Naive thymus-derived CD8-positive, alpha-beta T cell (primary cell): ENCODE measurements around the gene PLEKHA5. TPM values are rescaled to one million over a fixed set of nuclear protein-coding genes. Genes with fewer than 3 reads are reported as not detected.
A peak's percentile ranks its signal among the peaks of the same experiment; 100 is the strongest.
"Not testable (repeated sequence)": the region's sequence is repeated elsewhere in the genome, so short reads cannot be mapped to it uniquely, and the experiment has no call there.

ENCODE experiments used
- ATAC-seq, 2 donors: fragments of 150-1000 bp; cut with Tn5 transposase in 1 of 2; sonication (Bioruptor Pico), chemical (Tn5 transposase) in 1 of 2; 1 replicate in 1 of 2; 2 replicates in 1 of 2; pipeline ENCODE4 v1.10.0; 2021; ENCODE audit warnings: mild to moderate bottlenecking in 2 of 2, moderate library complexity in 2 of 2
- POLR2A ChIA-PET: fragments of 350-600 bp; sonication (Branson Sonifier 250); formaldehyde crosslinking; loops from one replicate; lab custom pipeline; 2021; ENCODE audit warnings: antibody characterized with exemption; lab: Charles Lee
- DNase-seq, 10 donors: peaks; one replicate each; pipeline versions ENCODE4 v3.0.0 to v3.0.0-alpha.2; 2020 to 2022
- H3K27ac Mint-ChIP-seq, 10 donors: one replicate each; pipeline ENCODE4 v1.8.0; 2020 to 2022; ENCODE audit warnings: mild to moderate bottlenecking in 10 of 10, mixed read lengths in 10 of 10, moderate library complexity in 4 of 10, inconsistent platforms in 1 of 10
- H3K27me3 Mint-ChIP-seq, 5 donors: one replicate each; pipeline ENCODE4 v1.8.0; 2021 to 2022; ENCODE audit warnings: mixed read lengths in 5 of 5
- H3K36me3 Mint-ChIP-seq, 3 donors: one replicate each; pipeline ENCODE4 v1.8.0; 2020 to 2022; ENCODE audit warnings: mixed read lengths in 3 of 3, mild to moderate bottlenecking in 2 of 3, inconsistent platforms in 1 of 3
- H3K4me1 Mint-ChIP-seq, 4 donors: one replicate each; pipeline ENCODE4 v1.8.0; 2021 to 2022; ENCODE audit warnings: mixed read lengths in 4 of 4
- H3K4me3 Mint-ChIP-seq, 10 donors: one replicate each; pipeline ENCODE4 v1.8.0; 2020 to 2022; ENCODE audit warnings: mild to moderate bottlenecking in 10 of 10, mixed read lengths in 10 of 10, moderate library complexity in 6 of 10, inconsistent platforms in 1 of 10
- H3K9me3 Mint-ChIP-seq, 9 donors: one replicate each; pipeline ENCODE4 v1.8.0; 2020 to 2022; ENCODE audit warnings: mixed read lengths in 9 of 9, mild to moderate bottlenecking in 3 of 9, inconsistent platforms in 1 of 9, moderate library complexity in 1 of 9
- polyA plus RNA-seq, 3 donors: library from polyadenylated mRNA; unstranded; fragments of 300-500 nt; fragmentation: Illumina TruSeq; gene quantifications; one replicate each; pipeline ENCODE4 v1.2.3, GENCODE V29; 2021
- total RNA-seq, 8 experiments: library from RNA in 2 of 8; stranded (reverse) in 2 of 8; gene quantifications; one replicate each; pipeline ENCODE4 v1.2.3 and lab custom pipeline; 2021 to 2026

The PLEKHA5 gene
- total and polyA plus RNA-seq, 5 experiments from 2014 or later = 0.37 to 2.7 (median 0.61) TPM

GRCh38 chr12:19155981-19156734 is 26.6 kb downstream of the PLEKHA5 start:
- H3K27me3 Mint-ChIP-seq = peaks cover 0 to 1% (median 0%) of the 10 kb centered on the region in 5 donors

GRCh38 chr12:19158923-19159322 is 29.4 kb downstream of the PLEKHA5 start:
- POLR2A ChIA-PET = no interaction called here

More at GRCh38 chr12:19155981-19156734, 26.6 kb downstream of the PLEKHA5 start:
- no peaks in the 10 kb centered on the region for H3K4me1 Mint-ChIP-seq
- no peaks in the 10 kb centered on the region for H3K9me3 Mint-ChIP-seq
- DNase-seq = no peak
- POLR2A ChIA-PET = no interaction called here
- no peak overlapping the region for H3K4me3 Mint-ChIP-seq
- no peaks in the 10 kb centered on the region for H3K36me3 Mint-ChIP-seq
- ATAC-seq = no peak
- no peak overlapping the region for H3K27ac Mint-ChIP-seq

GRCh38 chr12:19161216-19161615 is 31.7 kb downstream of the PLEKHA5 start:
- ATAC-seq (no peak), DNase-seq (no peak)
- Mint-ChIP-seq H3K4me3 (no peak overlapping the region), H3K27ac (no peak overlapping the region), H3K9me3 (no peaks in the 10 kb centered on the region), H3K27me3 (peaks cover 0 to 10% (median 0%) of the 10 kb centered on the region in 5 donors), H3K36me3 (no peaks in the 10 kb centered on the region), H3K4me1 (no peaks in the 10 kb centered on the region)
- POLR2A ChIA-PET = no interaction called here

More at GRCh38 chr12:19158923-19159322, 29.4 kb downstream of the PLEKHA5 start:
- Mint-ChIP-seq H3K36me3 (no peaks in the 10 kb centered on the region), H3K27ac (no peak overlapping the region), H3K4me3 (no peak overlapping the region), H3K9me3 (no peaks in the 10 kb centered on the region), H3K27me3 (peaks cover 0 to 4% (median 0%) of the 10 kb centered on the region in 5 donors), H3K4me1 (no peaks in the 10 kb centered on the region)
- ATAC-seq = no peak
- DNase-seq = no peak

GRCh38 chr12:19165451-19165850 is 35.9 kb downstream of the PLEKHA5 start:
- ATAC-seq = no peak
- Mint-ChIP-seq H3K27me3 (peaks cover 0 to 16% (median 0%) of the 10 kb centered on the region in 5 donors), H3K27ac (no peak overlapping the region), H3K4me1 (no peaks in the 10 kb centered on the region), H3K36me3 (no peaks in the 10 kb centered on the region), H3K9me3 (no peaks in the 10 kb centered on the region), H3K4me3 (no peak overlapping the region)
- POLR2A ChIA-PET = no interaction called here
- DNase-seq = no peak

- no peaks in the 10 kb centered on the region for H3K36me3 Mint-ChIP-seq
- POLR2A ChIA-PET = no interaction called here
- H3K4me3 Mint-ChIP-seq = no peak overlapping the region
- no peaks in the 10 kb centered on the region for H3K9me3 Mint-ChIP-seq
- DNase-seq (no peak), ATAC-seq (no peak)
- H3K27me3 Mint-ChIP-seq = peaks cover 0 to 16% (median 0%) of the 10 kb centered on the region in 5 donors
- H3K27ac Mint-ChIP-seq = peak overlapping the region in 1 of 10 donors; percentile 14
- no peaks in the 10 kb centered on the region for H3K4me1 Mint-ChIP-seq
Measured at GRCh38 chr12:19166387-19166786, 36.9 kb downstream of the PLEKHA5 start.

GRCh38 chr12:19166956-19167355 is 37.4 kb downstream of the PLEKHA5 start:
- no peak for ATAC-seq
- no peak overlapping the region for H3K27ac Mint-ChIP-seq
- POLR2A ChIA-PET = no interaction called here
- no peak for DNase-seq
- no peaks in the 10 kb centered on the region for H3K4me1 Mint-ChIP-seq
- peaks cover 0 to 16% (median 0%) of the 10 kb centered on the region in 5 donors for H3K27me3 Mint-ChIP-seq
- no peak overlapping the region for H3K4me3 Mint-ChIP-seq
- no peaks in the 10 kb centered on the region for H3K36me3 Mint-ChIP-seq
- no peaks in the 10 kb centered on the region for H3K9me3 Mint-ChIP-seq

- DNase-seq (no peak), ATAC-seq (no peak)
- H3K27me3 Mint-ChIP-seq = peaks cover 0 to 19% (median 0%) of the 10 kb centered on the region in 5 donors
- POLR2A ChIA-PET = no interaction called here
- H3K27ac Mint-ChIP-seq = no peak overlapping the region
- no peaks in the 10 kb centered on the region for H3K36me3 Mint-ChIP-seq
- H3K9me3 Mint-ChIP-seq = no peaks in the 10 kb centered on the region
- no peaks in the 10 kb centered on the region for H3K4me1 Mint-ChIP-seq
- H3K4me3 Mint-ChIP-seq = no peak overlapping the region
Measured at GRCh38 chr12:19167708-19168107, 38.2 kb downstream of the PLEKHA5 start.

GRCh38 chr12:19168644-19169043 is 39.1 kb downstream of the PLEKHA5 start:
- Mint-ChIP-seq H3K4me1 (no peaks in the 10 kb centered on the region), H3K4me3 (no peak overlapping the region), H3K27ac (no peak overlapping the region), H3K27me3 (peaks cover 0 to 18% (median 0%) of the 10 kb centered on the region in 5 donors), H3K9me3 (no peaks in the 10 kb centered on the region), H3K36me3 (no peaks in the 10 kb centered on the region)
- POLR2A ChIA-PET = interaction anchor here (0.6 kb wide), 1 partner anchor 17 kb away, joined by 4 read pairs; no protein-coding TSS in a partner anchor
- DNase-seq = no peak
- no peak for ATAC-seq

GRCh38 chr12:19169222-19169621 is 39.7 kb downstream of the PLEKHA5 start:
- no peaks in the 10 kb centered on the region for H3K4me1 Mint-ChIP-seq
- DNase-seq (no peak), ATAC-seq (no peak)
- H3K27me3 Mint-ChIP-seq = peaks cover 0 to 18% (median 0%) of the 10 kb centered on the region in 5 donors
- H3K9me3 Mint-ChIP-seq = no peaks in the 10 kb centered on the region
- POLR2A ChIA-PET = no interaction called here
- no peak overlapping the region for H3K4me3 Mint-ChIP-seq
- H3K36me3 Mint-ChIP-seq = no peaks in the 10 kb centered on the region
- no peak overlapping the region for H3K27ac Mint-ChIP-seq

GRCh38 chr12:19170286-19170685 is 40.8 kb downstream of the PLEKHA5 start:
- POLR2A ChIA-PET, H3K4me1 Mint-ChIP-seq, H3K36me3 Mint-ChIP-seq, H3K27ac Mint-ChIP-seq, DNase-seq, H3K4me3 Mint-ChIP-seq, H3K9me3 Mint-ChIP-seq, ATAC-seq: not testable (repeated sequence)
- peaks cover 0 to 12% (median 0%) of the 10 kb centered on the region in 5 donors for H3K27me3 Mint-ChIP-seq

- Mint-ChIP-seq H3K27ac (no peak overlapping the region), H3K4me3 (no peak overlapping the region), H3K4me1 (no peaks in the 10 kb centered on the region), H3K9me3 (no peaks in the 10 kb centered on the region), H3K27me3 (peaks cover 0 to 12% (median 0%) of the 10 kb centered on the region in 5 donors), H3K36me3 (no peaks in the 10 kb centered on the region)
- ATAC-seq (no peak), DNase-seq (no peak)
- POLR2A ChIA-PET = no interaction called here
Measured at GRCh38 chr12:19171731-19172130, 42.2 kb downstream of the PLEKHA5 start.

GRCh38 chr12:19177754-19178153 is 48.2 kb downstream of the PLEKHA5 start:
- POLR2A ChIA-PET = no interaction called here
- H3K27ac Mint-ChIP-seq = no peak overlapping the region
- no peak for DNase-seq
- no peaks in the 10 kb centered on the region for H3K4me1 Mint-ChIP-seq
- H3K9me3 Mint-ChIP-seq = no peaks in the 10 kb centered on the region
- H3K36me3 Mint-ChIP-seq = no peaks in the 10 kb centered on the region
- H3K4me3 Mint-ChIP-seq = no peak overlapping the region
- peaks cover 0 to 3% (median 0%) of the 10 kb centered on the region in 5 donors for H3K27me3 Mint-ChIP-seq
- ATAC-seq = no peak

- no peak overlapping the region for H3K4me3 Mint-ChIP-seq
- no peak for DNase-seq
- H3K27me3 Mint-ChIP-seq = peaks cover 0 to 3% (median 0%) of the 10 kb centered on the region in 5 donors
- POLR2A ChIA-PET = no interaction called here
- H3K4me1 Mint-ChIP-seq = no peaks in the 10 kb centered on the region
- no peaks in the 10 kb centered on the region for H3K9me3 Mint-ChIP-seq
- ATAC-seq = no peak
- H3K36me3 Mint-ChIP-seq = no peaks in the 10 kb centered on the region
- no peak overlapping the region for H3K27ac Mint-ChIP-seq
Measured at GRCh38 chr12:19179986-19180385, 50.5 kb downstream of the PLEKHA5 start.
